Measurements from ENCODE around the gene RUVBL1.
"Not testable (repeated sequence)": the region's sequence is repeated elsewhere in the genome, so short reads cannot be mapped to it uniquely, and the experiment has no call there.

RUVBL1 gene

DNA sequence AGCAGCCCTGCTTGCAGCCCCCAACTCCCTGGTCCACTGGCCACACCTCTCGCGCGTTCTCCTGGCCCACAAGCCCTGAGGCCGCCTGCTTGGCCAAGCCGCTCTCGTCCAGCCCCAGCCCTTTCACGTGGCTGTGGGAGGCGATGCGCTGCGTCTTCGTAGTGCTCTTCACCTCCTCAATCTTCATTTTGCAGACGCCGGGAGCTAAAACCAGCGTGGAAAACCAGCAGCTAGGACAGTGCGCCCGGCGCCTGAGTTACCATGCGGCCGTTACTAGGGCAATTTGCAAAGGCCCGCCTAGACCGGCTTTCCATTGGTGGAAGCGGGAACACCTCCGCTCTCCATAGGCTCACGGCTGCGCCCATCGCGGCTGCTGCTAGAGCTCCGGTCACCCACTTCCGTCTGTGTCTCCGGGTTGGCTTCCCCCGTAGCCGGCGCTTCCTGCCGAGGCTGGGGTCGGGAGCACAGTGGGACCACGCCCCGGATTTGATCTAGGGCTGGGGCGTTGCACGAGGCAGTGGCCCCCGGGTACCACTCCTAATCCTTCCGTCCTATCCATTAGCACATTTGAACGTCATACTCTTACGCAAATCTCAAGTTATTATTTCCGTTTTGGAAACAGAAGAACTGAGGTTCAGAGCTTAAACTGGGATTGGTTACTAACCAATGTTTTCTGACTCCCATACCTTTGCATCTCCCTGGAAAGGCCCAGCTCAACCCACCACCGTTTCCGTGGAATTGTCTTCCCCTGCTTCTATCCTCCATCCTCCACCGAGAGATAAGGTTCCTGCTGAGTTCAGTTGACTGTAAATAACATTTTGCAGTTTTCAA is at the start of gene RUVBL1:
Gene RUVBL1, minus strand, starts transcription at position 275 of the 831 bp plus-strand sequence. Its CDS starts 88 bp downstream, at position 187.
- peak; percentile 98 for DNase-seq (ENCODE audit: low spot score)

DNA sequence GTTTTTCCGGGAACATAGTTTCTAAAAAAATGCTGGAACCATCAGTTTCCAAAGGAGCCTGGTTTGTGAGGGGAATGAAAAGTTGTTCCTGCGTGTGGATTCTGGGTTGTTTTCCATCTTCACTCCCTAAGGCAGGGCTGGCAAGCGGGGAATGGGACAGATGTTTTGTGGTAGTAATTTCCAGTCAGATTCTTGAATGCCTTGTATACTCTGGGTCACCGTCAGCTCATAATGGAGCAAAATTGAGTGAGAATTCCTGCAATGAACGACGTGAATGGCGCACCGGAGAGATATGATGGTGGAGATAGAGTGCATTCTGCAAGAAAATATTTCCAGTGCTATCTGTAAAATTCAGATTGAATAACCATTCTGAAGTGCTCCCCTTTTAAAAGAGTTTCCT is 49.6 kb upstream of the RUVBL1 start:
- no peak for DNase-seq (ENCODE audit: low spot score)

DNA sequence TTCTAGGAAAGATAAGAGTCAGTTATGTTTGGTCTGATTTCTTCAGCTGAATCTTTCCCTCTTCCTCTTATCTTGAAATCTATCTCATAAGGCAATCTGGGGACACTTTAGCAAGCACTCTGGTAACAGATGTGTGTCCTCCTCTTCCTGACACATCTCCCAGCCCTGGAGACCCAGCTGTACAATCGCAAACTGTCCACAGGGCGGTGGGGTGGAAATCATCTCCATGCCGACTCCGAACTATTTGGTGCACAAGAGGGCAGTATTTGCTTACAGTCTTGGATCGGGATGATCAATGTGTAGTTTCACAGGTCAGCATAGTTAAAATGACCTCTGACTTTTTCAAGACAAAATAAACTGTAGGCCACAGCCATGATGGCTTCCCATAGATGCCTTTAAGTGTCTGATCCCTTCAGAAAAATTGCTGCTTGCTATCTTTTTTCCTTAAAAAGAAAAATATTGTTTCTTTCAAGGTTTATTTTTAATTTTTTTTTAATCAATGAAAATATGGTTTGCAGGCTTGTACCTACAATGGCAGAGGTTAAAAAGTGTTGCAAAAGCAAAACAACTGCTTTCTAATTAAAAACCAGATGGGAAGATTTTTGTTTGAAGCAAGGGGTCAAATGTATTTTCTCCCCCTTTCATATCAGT is 47.4 kb upstream of the RUVBL1 start:
- DNase-seq (ENCODE audit: low spot score) = peak; percentile 71

DNA sequence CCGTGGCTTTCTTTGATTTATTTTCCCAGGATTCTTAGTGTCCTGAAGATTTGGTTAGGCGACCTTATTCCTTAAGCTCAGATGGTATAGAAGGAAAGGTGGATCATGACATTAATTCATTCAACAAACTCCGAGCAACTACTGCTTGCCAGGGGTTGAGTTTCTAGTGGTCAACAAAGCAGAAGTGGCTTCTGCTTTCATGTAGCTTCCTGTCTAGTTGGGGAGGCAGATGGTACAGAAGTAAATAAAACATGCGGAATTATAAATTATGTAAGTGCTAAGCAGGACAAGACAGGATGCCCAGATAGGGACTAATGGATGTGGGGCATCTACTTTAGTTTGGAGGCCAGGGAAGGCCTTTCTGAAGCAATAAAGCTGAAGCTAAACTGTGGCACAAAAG is 45.2 kb upstream of the RUVBL1 start:
- DNase-seq (ENCODE audit: low spot score) = no peak

DNA sequence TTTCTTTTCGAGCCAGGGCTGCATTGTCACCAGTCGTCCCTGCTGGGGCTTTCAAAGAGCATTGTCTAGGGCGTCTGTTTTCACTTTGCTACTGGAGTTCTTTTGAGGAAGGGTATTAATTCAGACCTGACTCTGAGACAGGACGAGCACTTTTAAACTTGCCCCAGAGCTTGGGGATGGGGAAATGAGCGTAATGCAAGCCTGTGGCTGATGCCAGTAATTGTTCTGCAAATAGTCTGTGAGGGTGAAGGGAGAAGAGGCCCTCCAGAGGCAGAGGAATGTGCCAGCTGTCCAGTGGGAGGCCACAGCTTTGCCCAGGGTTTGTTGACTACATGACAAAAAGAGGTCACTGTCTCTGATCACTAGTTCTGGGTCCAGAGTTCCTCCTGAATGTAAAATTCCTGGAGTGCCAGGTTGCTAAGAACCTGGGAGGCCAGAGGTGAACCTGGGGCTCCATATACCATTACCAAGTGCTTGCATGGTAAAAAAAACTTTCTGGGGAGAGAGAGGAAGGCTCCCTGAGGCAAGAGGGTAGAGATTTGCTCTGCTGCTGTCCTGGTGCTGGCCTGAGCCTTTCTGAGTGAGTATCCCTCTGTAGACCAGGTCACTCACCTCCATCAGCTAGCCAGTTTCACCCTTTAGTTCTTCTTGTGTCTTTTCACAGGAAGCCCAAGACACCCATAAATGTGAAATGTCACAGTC is 44.5 kb upstream of the RUVBL1 start:
- no peak for DNase-seq (ENCODE audit: low spot score)

DNA sequence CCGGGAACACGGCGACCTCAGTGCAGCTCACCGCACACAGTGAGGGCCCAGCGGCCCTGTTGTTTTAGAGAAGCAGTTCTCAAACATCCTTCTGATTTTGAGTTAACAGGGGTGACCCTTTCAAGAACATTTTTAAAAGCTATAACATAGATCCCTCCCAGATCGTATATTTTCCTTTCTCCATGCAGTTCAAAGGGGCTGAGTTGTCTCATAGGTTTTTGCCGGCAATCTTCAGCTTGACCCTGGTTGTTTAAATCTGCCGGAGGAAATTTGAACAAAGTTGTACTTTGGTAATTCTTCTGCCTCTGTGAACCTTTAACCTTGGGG is 44.0 kb upstream of the RUVBL1 start:
- no peak for DNase-seq (ENCODE audit: low spot score)

DNA sequence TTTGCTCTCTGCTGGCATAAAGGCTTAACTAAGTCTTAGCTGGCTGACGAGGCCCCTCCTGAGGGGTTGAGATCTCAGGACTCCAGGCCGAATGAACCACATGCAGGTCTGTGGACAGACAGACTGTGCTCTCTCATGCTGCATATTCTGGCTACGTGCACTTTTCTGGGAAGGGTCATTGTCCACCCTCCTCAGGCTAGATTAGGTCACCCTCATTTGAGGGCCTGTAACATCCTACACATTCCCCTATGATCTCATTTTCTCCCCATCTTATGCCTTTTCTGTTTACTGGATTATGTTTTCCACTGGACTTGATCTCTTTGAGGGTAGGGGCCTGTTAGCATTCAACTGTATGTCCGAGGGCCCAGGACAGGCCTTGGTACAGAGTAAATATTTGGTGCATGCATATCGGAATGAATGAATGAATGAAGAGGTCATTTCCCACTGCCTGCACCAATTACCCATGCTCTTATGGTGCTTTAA is 43.4 kb upstream of the RUVBL1 start:
- DNase-seq (ENCODE audit: low spot score) = no peak

DNA sequence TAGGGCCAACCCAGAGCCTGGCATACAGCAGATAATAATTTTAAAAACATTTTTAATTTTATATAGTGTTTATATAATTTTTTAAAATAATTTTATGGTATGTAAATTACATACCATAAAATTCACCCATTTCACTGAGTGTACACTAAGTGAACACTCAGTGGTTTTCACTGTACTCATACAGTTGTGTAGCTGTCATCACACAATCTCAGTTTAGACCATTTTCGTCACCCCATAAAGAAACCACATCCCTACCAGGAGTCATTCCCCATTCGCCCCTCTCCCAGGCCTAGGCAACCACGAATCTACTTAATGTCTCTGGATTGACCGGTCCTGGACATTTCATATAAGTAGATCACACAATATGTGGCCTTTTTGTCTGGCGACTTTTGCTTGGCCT is 39.8 kb upstream of the RUVBL1 start:
- no peak for DNase-seq (ENCODE audit: low spot score)

DNA sequence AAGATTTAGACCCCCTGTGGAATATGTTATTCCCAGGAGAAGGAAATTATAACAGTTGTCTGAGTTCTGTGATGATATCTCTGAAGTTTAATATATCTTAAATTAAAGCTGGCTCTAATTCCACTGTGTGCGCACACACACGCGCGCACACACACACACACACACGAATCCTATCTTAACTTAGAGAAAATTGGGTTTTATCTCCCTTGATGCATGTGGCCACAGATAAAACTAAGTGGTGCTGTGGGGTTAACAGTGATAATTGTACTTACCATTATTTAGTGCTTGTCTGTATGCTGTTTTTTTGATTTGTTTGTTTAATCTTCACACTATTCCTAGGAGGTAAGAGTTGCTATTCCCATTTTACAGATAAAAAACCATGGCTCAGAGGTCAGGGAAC is 37.0 kb upstream of the RUVBL1 start:
- DNase-seq (ENCODE audit: low spot score) = no peak

DNA sequence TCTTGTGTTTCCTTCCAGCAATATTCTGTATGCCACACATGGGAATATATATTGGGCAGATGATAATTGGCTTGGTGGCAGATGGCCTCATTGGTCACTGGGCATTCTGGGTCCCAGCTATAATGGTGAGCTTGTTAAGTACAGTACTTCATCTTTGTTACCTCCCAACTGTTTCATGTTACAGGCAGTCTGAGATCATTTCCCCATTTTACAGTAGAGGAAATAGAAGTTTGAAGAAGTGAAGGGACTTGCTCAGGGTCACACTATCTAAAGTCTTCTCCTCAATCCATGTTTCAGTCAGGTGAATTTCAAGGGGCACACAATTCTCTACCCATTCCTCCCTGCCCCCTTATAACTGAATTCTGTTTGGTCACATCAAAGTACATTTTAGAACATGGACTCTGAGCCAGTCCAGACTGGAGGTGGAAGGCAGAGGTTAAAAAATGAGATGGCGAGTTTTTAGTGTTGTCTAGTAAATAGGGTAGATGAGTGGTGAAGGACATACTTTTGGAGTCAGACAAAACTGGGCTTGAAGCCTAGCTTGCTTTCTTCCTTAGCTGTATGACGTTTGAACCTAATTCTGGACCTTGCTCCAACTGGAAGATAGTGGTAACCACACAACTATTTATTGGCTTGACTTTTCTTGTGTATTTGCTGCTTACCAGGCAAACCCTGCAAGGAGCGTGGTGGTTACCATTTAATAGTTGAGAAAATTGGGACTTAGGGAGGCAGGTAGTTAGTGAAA is 32.2 kb upstream of the RUVBL1 start:
- DNase-seq (ENCODE audit: low spot score) = no peak

DNA sequence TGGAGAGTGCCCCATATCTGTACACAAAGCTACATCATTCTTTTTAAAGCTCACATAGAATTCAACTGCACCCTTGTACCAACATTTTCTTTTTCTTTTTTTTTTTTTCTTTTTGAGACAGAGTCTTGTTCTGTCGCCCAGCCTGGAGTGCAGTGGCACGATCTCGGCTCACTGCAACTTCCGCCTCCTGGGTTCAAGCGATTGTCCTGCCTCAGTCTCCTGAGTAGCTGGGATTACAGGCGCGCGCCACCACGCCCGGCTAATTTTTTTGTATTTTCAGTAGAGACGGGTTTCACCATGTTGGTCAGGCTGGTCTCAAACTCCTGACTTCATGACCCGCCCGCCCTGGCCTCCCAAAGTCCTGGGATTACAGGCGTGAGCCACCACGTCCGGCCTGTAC is 30.7 kb upstream of the RUVBL1 start:
- DNase-seq (ENCODE audit: low spot score) = not testable (repeated sequence)

DNA sequence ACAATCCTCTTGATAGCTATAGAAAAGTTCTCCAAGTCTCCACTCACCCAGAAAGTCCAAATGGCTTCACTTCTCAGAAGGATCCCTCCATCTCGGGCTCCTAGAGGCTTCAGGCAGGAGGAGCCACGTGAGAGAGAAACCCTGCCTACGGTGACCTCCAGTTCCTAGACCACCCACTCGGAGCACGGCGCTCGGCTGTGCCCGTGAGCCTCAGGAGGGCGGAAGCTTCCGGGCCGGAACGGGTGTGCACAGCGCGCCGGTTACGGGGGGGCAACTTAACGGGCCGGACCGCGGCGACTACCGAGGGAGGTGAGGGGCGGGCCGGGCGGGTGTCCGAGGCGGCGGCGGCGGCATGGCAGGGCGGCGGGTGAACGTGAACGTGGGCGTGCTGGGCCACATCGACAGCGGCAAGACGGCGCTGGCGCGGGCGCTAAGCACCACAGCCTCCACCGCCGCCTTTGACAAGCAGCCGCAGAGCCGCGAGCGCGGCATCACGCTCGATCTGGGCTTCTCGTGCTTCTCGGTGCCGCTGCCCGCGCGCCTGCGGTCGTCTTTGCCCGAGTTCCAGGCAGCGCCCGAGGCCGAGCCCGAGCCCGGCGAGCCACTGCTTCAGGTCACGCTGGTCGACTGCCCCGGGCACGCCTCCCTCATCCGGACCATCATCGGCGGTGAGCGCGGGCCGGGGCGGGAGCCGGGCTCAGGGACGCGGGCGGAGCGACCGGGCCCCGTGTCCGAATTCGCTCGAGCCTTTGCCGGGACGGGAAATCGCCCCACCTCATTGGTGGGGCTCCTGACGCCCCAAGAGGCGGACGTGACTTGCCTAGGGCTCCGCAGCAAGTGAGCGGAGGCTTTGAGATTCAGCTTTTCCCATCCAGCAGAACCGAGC is 29.8 kb upstream of the RUVBL1 start, which contains the start of gene EEFSEC:
Gene EEFSEC, plus strand, starts transcription at position 326 of the 886 bp plus-strand sequence. Its CDS starts 27 bp downstream, at position 353.
- DNase-seq (ENCODE audit: low spot score) = peak; percentile 85

DNA sequence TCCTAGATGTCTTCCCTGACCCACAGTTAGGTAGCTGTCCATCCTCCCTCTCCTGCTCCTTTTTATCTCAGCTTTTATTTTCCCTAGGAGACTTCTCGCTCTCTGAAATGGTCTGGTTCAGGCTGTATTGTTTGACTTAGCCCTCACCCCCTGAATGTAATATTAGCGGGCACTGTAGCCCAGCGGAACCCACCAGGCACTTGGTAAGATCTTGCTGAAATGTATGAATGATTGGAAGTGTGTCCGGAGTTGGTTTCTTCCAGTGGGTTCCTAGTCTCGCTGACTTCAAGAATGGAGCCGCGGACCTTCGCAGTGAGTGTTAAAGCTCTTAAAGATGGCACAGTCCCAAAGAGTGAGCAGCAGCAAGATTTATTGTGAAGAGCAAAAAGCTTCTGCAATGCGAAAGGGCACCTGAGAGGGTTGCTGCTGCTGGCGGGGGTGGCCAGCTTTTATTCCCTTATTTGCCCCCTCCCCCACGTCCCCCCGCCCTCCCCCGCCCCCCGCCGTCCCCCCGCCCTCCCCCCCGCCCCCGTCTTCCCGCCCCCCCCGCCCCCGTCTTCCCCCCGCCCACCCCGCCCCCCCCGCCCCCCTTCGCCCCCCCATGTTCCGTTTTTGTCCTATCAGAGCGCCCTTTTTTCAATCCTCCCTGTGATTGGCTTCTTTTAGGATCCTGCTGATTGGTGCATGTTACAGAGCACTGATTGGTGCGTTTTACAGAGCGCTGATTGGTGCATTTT is 29.0 kb upstream of the RUVBL1 start:
- DNase-seq (ENCODE audit: low spot score) = no peak

DNA sequence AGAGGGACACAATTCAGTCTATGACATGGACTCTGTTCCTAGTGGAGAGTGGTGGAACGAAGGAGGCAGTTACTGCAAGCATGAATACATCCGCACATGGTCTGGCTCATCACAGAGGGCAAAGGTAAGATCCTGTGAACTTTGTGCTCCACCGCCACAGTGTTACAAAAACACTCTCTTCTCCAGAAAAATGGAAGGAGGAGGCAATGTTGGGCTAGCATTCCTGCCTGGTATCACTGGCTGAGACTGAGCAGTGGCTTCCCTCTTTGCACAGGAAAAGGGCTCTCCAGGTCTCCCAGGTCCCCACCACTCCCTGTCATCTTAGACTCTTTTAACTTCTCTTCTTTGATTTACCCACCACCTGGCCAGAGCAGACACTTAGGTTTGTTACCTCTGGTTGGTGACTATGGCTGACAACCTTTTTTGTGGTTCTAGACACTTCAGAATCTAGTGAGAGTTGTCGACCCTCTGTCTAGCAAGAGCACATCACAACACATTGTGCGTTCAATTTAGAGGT is 28.2 kb upstream of the RUVBL1 start:
- DNase-seq (ENCODE audit: low spot score) = no peak

DNA sequence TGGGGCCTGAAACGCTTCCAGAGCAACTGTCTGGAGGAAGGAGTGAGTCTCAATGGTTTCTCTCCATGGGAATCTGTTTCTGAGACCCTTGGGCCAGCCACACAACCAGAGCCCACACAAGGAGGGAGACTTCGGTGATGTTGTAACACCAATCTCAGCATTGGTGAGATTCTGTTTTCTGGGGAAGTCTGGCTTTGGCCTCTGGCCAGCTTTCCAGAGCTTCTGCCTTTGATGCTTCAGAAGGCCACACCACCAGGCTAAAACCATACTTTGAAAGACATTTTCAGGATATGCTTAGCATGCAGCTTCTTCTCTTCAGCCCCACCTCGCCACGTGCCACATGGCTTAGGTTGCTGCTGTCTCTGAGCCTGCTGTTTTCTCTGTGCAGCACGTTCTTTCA is 26.0 kb upstream of the RUVBL1 start:
- DNase-seq (ENCODE audit: low spot score) = no peak

DNA sequence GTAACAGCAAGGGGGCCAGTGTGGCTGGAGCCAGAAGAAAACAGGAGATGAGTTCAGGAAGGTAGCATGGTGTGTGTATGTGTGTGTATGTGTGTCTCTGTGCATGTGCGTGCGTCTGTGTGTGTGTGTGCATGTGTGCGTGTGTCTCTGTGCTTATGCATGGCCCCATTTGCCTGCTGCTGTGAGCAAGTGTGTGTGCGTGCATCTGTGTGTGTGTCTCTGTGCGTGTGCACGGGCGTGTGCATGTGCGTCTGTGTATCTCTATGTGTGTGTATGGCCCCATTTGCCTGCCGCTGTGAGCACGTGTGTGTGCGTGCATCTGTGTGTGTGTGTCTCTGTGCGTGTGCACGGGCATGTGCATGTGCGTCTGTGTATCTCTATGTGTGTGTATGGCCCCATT is 22.6 kb upstream of the RUVBL1 start:
- no peak for DNase-seq (ENCODE audit: low spot score)

DNA sequence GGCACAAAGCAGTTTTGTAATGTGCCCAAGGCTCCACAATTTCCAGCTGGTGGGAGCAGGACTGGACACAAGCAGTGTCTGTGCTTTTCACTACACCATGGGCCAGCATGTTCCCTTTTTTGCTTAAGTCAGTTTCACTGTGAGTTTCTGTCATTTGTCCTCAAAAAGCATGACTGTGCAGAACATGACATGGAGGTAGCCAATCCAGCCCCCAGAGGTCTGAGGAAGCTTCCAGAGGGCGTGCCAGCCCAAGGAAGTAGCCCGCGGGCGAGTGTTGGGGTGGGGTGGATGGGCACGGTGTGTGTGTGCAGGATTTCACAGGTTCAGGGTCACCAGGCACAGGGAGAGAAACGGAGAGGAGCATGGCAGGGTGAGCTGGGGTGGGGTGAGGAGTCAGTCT is 21.7 kb upstream of the RUVBL1 start:
- no peak for DNase-seq (ENCODE audit: low spot score)

DNA sequence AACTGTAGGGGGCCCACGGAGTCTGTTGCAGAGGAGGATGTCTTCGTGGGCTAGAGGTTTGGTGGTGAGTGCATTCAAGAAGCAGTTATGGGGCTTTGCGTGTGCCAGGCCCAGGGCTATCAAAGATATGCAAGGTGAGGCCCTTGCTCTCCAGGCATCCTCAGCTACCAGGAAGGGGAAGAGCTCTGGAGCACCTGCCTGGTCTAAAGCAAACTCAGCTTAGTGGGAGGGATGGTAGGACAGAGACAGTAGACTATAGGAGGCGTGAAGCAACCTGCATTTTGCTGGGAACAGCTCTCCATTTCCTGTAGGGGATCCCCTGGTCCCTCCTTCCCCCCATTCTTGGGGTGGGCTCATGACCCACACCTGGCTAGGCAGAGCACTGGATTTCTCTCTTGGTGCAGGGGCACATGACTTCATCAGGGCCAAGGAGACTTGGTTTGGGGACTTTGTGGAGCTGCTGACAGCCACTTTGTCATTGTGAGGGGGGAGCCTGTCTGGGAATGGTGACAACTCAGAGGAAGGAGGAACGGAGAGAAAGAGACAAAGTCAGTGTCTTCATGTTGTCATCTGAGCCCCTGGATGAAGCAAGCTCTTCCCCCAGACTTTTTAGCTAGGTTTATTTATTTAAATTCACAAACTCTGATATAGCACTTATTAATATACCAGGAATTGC is 21.0 kb upstream of the RUVBL1 start:
- DNase-seq (ENCODE audit: low spot score) = no peak

DNA sequence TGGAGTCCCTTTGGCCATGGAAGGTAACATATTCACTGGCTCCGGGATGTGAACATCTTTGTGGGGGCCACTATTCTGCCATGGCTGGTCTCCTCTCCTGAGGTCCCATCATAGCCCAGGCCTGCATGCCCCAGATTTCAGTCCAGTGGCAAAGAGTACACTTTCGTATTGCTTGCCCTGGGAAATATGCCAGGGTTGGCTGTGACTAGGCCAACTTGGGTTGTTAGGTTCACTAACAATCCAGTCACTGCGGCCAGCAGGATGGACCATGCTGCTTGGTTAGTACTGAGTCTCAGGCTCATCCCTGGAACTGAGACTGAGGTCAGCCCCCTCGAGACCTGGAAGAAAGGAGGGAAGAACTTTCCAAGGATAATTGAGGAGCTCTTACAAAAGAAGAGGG is 19.9 kb upstream of the RUVBL1 start:
- no peak for DNase-seq (ENCODE audit: low spot score)
